Activated CD4-positive, alpha-beta T cell treated with anti-CD3 and anti-CD28 coated beads, Interleukin-2, Interleukin-4, amounts not matched to agents 100 ng/mL and 50 ng/mL, durations not matched to agents 16 hours and 8 hours (primary cell): ENCODE results near the gene QKI.
"Not testable (repeated sequence)": the region's sequence is repeated elsewhere in the genome, so short reads cannot be mapped to it uniquely, and the experiment has no call there.

Source experiments
- DNase-seq: peaks from one replicate; pipeline ENCODE4 v3.0.0-alpha.2; 2020; ENCODE audit warnings: low spot score

QKI gene

DNA sequence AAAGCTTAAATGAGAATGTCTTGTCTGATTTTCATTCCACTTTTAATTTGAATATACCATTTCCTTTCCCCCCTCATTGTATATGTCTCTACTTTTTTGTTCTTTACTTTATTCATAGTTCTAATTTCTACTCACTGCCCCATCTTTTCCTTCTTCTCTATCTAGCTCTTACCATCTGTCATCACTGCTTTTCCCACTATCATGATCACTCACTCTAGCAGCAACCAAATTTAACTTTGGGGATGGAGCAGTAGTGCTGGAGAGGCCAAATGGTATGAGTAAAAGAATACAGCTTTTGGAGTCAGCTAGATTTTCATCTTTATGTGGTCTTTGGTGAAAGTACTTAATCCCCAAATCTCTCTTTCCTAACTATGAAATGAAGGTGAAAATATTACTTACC, 25.5 kb downstream of the QKI start:
- DNase-seq, result no peak

DNA sequence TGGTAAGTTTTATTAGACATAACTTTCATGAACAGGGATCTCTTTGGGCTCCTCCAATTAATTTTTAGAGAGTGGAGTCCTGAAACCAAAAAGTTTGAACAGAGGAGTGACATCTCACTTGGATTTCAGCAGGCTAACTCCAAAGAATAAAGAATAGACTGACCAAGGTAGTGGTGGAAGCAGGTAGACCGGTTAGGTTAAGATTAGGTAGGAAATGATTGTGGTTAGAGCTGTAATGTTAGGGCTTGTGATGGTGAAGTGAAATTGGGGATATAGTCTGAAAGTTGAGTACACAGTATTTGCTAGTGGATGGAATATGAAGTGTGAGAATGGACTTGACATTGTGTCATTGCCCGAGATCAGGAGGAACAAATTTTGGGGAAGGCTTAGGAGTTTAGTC, 27.8 kb downstream of the QKI start:
- no peak for DNase-seq

DNA sequence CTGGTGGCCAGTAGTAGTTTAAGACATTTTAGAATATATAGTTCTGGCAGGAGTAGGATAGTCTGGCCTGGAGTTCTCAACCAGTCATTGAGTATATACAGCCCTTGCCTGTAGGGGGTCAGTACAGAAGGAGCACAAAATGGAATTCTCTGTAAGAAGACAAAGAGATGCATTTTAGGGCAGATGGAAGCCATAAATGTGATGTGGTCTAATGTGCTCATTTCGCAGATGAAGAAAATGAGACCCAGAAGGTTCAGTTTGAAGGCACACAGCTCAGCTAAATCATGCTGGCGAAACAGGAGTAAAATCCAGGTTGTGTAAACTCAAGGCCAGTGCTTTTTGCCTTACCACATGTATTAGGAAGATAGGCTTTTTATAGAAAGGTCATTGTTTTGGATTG, 29.6 kb downstream of the QKI start:
- no peak for DNase-seq

DNA sequence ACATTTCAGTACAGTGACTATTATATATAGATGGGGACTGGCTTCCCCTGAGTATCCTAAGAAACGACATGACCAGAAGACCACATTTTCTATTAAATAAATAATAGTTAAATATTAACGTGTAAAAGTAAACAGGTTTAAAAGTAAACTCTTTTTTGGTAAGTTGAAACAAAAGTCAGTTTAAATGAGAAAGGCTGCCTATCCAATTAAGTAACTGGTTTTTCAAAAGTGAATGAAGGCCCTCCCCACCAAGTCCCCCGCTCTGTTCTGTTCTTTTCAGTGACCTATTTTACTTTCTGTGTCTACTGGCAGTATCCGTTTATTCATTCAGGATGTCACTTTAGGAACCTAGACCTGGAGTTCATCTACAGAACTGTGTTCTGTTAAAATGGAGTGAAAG, 32.0 kb downstream of the QKI start:
- DNase-seq, result no peak

DNA sequence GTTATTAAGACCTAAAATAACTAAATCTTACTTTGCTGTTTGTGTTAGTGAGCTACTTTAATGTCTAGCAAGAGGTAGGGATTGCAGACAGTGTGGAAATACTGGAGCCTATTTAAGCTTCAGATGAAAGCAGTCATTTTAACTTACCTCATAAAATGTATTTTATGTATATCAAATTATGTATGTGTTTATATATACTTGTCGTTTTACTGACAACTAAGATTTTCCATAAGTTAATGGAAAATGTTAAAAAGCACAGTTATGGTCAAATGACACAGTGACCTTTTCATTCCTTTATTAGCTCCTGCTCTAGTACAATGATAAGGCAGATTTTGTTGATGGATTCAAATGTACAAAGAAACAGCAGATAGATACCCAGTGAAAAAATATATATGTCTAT, 34.6 kb downstream of the QKI start:
- no peak for DNase-seq

DNA sequence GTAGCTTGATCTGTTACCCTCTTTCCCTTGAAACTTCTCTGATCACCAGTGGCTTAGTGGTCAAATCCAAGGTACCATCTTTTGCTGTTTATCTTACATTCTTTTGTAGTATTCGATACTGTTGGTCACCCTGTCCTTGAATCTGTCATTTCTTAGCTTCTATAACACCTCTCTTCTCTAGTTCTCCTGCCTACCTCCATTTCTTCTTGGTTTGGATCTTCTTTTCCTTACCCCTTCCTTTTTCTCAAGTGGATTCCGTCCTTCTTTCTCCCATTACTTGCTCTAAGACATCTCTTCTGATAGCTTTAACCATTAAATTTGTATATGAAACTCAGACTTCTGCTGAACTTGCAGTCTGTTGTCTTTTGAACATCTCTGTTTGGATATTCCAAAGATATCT, 39.9 kb downstream of the QKI start:
- no peak for DNase-seq

DNA sequence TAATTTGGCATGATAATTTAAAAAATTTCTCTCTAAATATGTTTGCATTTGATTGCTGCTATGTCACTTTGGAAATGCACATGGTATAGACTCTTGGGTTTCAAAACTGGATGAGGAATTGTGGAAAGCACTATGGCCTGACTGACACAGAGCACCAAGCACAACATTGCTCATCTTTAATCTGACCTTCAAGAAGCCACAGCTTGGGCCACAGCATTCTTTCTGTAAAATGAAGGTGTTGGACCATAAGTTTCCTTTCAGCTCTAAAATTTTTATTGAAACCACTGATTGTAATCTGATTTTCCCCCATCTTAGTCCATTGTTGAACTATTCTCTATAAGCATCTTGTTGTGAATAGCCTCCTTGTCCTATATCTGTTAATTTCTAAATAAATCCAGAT, 41.0 kb downstream of the QKI start:
- no peak for DNase-seq

DNA sequence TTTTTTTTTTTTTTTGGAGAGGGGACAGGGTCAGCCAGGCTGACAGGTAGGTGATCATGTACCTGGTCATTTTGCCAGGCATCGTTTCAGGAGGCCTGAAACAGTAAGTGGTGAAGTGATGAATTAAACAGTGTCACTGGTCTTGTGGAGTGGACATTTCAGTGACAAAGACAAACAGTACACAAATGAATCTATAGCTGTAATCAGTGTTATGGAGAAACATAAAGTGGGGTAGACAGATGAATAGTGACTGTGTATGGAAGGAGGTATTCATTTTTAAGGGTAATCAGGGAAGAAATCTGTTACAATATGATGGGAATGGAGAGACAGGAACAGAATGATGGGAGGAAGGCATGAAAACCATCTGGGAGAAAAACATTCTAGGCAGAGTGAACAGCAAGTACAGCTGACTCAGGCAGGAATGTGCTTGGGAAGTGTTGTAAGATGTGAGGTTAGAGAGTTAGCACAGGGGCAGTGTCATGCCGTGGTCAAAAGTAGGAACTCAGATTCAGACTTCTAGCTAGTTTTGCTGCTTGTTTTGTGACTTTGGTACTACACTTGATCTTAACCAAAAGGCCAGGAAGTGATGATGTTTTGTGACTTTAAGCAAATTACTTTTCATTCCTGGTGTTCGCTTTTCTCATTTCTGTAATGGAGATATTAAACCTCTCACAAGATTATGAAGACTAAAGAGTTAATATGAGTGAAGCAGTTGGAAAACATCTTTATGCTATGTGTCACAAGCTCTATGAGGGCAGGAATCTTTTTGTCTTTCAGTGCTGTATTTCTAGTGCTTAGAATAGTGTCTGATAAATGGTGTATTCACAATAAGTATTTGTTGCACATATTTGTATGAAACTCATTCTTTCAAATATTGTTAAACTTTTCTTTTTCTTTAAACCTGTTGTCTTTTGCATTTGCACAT, 43.4 kb downstream of the QKI start:
- no peak for DNase-seq

DNA sequence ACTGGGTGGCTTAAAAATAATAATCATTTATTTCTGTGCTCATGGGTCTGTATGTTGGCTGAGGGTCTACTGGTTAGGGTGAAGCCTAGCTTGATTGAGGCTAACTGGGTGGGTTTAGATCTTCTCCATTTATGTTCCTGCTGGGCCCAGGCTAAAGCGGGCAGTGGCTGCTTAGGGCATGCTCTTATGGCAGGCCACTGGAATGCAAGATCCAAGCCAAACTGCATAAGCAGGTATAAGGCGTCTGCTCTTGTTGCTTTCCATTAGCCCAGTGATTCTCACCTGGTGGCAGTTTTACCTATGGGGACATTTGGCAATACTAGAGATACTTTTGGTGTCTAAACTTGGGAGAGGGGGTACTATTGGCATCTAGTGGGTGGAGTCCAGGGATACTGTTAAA, 44.5 kb downstream of the QKI start:
- DNase-seq, result no peak

DNA sequence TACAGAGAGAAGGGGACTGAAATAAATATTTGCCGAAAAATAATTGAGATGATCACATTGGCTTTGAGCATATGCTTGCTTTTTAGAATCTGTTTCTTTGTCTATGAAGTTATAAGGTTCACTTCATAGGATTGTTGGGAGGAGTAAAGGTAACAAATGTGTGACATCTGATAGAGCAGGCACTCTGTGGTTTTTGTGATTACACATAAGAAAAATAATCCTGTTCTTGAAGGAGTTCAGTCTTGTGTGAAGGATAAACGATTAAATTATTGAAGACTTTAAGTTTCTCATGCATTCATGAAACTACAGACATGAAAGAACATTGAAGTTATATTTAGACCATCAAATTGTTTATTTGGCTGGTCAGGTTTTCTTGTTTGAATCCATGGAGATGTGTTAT, 45.0 kb downstream of the QKI start:
- DNase-seq, result no peak

DNA sequence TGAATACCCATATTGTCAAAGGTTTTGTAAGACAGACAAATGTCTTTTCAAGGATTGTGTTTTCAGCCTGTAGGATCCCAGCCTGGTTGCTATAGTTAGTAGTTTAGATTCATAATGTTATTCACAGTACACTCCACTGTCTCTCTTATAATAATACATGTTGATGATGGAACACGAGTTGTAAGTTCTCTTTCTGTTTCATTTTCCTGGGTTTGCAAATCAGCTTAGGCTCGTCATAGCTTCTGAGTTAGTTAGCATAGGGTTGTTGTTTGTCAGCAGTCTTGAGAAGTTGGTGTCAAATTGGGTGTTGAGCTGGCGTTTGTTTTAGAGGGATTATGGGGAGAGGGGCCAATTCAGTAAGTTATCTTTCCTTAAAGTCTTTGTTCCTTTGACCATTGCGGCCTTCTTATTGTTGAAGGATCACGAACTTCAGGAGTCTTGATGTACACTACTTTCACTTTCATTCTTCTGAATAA, 45.8 kb downstream of the QKI start:
- peak; percentile 39 for DNase-seq

DNA sequence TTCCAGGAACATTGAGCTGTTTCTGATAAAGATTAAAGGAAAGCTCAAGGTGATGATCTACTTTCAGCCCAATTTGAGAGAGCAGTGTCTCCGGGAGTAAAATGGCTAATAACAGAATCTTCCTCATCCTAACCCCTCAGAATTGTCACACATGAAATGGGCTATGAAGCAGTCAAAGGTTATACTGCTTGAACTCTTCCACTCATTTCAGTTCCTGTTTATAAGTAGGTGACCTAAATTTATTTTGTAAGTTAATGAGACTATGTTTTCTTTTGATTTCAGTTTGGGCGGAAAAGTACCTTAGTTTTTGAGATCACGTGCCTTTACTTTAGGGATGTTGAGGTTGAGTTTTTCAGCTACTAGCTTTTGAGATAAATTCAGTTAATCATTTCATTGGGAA, 47.2 kb downstream of the QKI start:
- DNase-seq, result no peak

DNA sequence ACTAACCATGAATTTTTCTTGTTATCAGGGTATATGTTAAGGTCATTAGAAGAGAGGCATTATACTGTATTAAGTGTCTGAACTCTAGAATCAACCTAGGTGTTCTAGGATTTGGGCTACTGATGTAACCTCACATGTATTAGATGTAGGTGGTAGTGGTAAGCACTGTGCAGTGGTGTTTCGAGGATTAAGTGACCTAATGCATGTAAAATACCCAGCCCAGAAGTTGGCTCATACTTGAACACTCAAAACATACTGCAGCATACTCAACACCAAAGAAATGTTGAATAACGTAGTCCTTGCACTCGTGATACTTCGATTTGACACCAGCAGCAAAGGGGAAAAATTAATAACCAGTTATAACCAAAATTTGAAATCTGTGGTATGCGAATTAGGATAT, 48.7 kb downstream of the QKI start:
- DNase-seq, result no peak

DNA sequence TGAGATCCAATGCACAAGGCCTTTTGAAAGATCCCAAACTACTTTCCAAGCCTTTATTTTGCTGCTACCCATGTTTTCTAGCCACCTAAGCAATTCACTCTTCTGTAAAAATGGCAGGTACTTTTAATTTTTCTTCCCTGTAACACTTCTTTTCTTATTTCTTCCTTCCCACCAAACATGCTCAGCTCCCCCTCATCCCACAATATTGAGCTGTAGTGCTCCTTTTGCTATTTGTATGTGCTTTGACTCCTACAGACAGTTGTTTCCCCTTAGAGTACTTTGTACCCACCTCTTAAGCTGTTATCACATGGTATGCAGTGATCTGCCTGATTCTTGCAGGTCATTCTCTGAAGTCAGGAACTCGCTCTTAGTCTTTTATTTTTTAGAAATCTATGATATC, 49.3 kb downstream of the QKI start:
- DNase-seq, result no peak

DNA sequence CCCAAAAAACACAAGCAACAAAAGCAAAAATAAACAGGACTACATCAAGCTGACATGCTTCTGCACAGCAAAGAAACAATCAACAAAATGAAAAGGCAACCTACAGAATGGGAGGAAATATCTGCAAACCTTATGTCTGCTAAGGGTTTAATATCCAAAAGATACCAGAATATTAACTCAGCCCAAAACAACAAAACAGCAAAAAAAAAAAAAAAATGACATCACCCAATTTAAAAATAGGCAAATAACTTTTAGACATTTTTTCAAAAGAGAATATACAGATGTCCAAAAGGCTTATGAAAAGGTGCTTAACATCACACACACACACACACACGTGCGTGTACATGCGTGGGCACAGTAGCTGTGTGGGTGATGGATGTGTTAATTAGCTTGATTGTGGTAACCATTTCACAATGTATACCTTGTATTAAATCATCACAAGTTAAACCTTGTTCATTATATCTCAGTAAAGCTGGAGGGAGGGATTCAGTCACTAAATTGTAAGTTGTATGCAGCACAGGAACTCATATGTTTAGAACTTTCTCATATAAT, 52.4 kb downstream of the QKI start:
- DNase-seq, result no peak

DNA sequence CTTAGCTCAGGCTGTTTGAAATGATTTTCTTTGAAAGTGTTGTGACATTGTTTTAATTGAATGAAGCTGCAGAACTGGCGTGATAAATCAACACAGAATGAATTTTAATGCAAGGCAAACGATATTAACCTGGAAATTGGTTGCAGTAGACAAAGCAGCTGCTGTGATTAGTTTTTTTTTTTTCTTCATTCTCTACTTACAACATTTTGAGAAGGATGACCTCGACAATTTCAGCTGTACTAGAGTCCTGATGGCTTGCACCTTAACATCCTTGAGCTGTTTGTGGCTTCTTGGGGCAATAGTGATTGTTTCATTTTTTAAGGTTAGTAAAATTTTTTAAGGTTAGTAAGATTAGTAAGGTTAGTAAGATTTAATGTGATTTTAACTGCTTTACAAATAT, 54.2 kb downstream of the QKI start:
- no peak for DNase-seq

DNA sequence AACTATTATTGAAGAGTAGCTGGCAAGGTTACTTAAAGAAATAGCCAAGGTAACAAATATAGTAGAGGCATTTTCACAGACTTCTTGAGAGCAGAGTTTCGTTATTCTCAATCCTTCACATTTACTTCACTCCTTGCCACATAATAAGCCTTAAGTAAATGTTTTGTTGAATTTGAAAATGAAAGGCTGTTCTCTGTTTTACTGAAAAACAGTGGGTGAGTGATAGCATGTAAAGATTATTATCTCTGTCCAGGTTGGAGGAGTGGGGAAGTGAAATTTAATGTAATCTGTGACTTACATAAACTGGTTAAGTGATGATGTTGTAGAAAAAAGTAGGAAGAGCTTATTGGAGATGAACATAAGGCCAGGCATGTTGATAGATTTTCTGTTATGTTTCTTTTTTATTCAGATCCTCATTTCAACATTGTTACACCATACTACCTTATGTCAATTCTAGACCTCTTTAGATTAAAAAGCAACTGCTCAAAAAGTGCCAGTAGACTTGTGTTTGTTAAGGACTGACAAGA, 55.0 kb downstream of the QKI start:
- no peak for DNase-seq

DNA sequence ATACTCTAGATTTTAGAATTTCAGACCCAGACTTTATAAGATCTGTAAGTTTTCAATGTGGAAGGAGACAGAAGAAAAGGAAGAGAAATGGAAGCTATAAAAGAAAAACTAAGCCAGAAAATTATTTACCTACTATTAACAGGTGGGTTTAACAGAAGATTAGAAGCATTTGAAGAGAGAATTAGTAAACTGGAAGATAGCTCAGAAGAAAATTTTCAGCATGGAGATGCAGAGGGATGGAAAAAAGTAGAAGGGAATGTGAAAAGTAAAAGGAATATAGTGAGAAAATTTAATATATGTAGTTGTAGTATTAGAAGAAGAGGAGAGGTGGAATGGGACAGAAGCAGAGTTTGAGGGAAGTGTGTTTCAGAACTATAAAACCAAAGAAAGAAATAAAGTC, 56.1 kb downstream of the QKI start:
- DNase-seq, result no peak

DNA sequence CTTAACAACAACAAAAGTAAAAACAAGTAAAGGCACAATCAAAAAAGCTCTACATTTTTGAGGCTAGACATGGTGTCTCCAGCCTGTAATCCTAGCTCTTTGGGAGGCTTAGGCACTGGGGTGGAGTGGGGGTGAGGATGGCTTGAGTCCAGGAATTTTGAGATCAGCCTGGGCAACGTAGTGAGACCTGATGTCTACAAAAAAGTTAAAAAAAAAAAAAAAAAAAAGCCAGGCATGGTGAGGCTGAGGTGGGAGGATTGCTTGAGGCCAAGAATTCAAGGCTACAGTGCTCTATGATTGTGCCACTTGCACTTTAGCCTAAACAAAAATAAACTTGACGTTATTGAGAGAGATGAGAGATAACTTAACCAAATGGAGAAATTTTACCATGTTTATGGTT, 60.1 kb downstream of the QKI start:
- DNase-seq, result no peak

DNA sequence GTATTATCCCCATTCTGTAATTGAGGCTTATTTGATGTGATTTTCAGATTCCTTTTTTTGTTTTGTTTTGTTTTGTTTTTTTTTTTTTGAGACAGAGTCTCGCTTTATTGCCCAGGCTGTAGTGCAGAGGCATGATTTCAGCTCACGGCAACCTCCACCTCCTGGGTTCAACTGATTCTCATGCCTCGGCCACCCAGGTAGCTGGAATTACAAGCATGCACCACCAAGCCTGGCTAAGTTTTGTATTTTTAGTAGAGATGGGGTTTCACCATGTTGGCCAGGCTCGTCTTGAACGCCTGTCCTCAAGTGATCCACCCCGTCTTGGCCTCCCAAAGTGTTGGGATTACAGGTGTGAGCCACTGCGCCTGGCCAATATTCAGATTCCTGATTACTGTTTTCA, 62.4 kb downstream of the QKI start:
- not testable (repeated sequence) for DNase-seq

DNA sequence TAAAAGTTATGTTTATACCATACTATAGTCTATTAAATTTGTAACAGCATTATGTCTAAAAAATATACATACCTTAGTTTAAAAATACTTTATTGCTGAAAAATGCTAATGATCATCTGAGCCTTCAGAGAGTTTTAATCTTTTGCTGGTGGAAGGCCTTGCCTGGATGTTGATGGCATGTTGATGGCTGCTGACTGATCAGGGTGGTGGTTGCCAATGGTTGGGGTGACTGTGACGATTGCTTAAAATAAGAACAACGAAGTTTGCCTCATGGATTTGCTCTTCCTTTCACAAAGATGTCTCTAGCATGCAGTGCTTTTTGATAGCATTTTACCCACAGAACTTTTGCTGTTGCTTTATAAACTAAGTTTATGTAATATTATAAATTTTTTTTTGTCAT, 68.6 kb downstream of the QKI start:
- DNase-seq, result no peak

DNA sequence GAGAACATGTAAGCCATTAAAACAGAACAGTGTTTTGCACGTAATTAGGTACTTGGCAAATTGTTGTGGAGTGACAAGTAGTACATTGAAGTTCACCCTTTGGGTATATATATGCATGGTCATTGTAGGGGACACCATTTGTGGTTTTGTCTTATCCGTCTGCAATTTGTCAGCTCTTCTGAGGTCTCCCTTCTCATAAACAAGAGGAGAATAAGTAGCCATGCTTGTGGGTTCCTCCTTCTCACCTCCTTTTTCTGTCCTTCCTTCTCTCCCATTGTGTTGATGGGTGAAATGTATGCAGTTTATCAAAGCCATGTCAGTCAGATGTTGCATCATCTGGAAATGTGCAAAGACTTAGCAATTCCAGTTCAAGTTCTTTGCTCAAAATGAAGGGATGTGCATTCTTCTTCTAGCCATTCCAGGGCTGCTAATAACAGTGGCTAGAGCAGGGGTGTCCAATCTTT, 70.9 kb downstream of the QKI start:
- no peak for DNase-seq

DNA sequence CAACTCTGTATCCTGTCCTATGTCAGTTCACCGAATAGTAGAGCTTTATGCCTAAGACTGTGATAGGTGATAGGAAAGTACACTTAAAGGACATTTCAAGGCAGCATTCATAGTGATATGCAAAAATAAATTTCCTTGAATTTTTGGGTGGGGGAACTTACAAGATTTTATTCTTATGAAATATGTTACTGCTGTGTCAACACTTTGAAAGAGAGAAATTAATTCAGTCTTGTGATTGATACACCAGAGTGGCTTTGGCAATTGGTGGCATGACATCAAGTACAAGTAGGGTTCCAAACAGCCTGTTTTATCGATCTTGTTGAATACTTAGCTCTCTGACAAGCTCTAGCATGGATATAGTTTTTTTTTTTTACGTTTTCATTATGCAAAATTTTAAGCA, 72.3 kb downstream of the QKI start:
- DNase-seq, result no peak

DNA sequence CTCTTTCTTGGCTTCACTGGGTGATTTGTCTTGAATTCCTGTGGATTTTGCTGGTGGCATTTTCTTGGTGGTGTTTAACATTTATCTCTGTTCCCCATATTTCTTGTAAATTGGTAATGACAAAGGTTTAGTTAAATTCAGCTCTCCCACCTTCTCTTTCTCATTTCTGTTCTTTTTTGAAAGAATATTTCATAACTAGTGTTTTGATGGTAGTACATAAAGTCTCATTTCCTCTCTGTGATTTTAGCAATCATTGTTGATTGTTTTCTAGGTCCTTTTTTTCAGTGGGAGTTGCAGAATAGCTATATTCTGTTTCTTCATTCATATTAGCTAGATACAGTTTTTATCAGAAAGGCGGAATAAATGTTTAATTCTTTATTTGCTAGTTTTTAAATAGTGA, 73.1 kb downstream of the QKI start:
- no peak for DNase-seq
